HG03558 (cell line): Measurements from ENCODE around the gene ROBO1.
"Not testable (repeated sequence)": the region's sequence is repeated elsewhere in the genome, so short reads cannot be mapped to it uniquely, and the experiment has no call there.

Experiments
- ATAC-seq: cut with Tn5 transposase; IDR thresholded peaks from one replicate; pipeline ENCODE4 v1.9.1; 2021; ENCODE audit warnings: moderate number of reproducible peaks; ENCODE audit not compliant: unreplicated experiment; ENCODE audit errors: extremely low read depth

ROBO1 gene

GRCh38 chr3:79560698-79561097 is 207.1 kb downstream of the ROBO1 start:
- ATAC-seq: no peak

GRCh38 chr3:79558943-79559342 is 208.9 kb downstream of the ROBO1 start:
- ATAC-seq: no peak

- no peak for ATAC-seq
These were observed 212.1 kb downstream of the ROBO1 start for GRCh38 chr3:79555655-79556054.

- ATAC-seq: no peak
These were observed 215.8 kb downstream of the ROBO1 start for GRCh38 chr3:79551997-79552396.

DNA sequence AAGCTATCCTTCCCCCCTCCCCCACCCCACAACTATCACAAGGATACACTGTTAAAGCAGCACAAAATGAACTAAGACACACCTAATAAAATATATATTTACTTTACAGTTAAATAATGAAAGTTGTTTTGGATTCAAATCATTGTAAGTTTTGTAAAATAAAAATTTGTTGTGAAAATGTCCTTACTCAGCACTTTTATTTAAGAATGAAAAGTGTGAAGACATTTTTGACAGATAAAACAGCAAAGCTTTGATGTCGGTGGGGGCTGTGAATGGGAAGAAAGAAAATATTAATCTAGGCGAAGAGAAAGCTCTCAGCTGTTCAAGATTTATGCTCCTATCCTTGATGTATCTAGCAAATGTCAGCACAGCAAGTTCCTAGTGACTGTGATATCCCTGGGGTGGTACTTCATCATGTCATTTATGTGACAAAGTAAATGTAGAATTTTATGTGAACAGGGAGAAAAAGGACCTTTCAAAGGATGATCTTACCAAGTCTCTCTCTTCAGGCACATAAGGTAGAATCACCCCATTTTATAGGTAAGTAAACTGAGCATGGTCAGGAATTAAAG is 216.4 kb downstream of the ROBO1 start:
- ATAC-seq: no peak

- ATAC-seq: no peak
These were observed 224.4 kb downstream of the ROBO1 start for GRCh38 chr3:79543218-79543982.

DNA sequence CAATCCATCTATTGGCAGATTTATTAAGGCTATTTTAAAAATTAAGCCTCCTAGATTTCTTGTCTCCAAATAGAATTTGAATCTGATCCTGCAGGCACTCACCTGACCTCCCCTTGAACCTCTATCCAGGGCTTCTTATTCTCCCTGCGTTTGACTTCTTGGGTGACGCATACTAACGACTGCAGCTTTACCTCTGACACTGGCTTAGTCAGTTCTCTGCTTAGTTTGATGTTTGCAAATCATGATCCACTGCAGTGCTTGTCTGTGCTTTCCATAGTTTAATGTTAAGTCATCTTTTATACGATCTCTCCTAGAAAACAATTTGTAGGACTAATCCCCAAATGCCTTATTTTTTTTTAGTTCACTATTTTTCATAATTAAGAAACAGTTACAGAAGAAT is 233.1 kb downstream of the ROBO1 start:
- ATAC-seq: no peak

DNA sequence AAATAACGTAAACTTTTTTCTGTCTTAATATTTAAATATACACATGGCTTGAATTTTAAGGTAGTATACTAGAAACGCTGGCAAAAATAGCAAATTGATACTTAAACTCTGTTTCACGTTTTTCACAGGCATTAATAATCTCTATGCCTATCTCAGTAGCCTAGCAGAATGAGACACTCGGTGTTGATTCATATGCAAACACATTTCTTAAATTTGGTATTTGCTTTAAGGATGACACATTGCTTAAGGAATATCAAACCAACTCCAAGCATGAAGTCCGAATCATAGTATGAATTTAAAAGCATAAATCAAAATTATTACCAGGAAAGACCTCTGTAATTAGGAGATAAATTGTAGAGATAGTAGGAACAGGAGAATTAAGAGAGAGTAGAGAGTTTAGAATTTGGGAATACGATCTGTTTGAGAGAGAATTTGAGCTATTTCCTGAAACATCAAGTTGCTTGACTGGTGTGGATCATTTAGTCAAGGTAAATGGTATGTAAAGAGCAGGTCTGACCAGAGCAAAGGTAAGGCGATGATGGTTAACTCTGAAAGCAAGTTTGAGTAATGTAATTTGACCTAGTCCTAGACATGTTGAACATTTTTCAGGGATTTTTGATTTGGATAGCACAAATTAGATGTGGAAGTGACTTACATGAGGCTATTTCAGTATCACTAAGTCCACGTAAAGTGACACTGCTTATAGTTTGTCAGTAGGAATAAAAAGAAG is 236.1 kb downstream of the ROBO1 start:
- ATAC-seq: no peak

DNA sequence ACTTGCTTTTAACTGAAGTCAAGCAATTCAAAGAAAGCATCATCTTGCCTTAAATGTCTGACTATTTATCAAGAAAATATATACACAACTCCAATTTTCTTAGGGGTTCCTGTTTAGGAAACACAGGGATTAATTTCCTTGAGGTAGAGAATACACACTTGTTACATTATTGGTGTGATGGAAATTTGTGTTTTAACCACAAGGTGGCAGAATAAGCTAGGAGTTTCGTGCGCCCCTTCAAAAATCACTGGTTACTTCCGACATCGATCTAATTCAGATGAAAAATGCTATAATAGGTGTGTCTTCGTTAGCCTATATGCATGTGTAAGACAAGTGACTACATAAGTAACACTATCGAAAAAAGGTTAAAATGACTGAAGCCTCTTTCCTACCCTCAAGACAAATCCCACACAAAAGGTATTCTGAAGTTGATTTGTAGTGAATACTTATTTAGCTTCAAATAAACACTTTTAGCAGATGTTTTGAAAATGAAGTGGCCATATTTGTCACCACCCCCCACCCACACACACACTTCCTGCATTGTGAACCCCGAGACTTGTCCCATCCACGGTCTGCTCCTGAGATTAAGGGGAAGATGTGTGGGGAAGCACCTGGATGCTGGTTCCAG is 246.5 kb downstream of the ROBO1 start:
- ATAC-seq: no peak

DNA sequence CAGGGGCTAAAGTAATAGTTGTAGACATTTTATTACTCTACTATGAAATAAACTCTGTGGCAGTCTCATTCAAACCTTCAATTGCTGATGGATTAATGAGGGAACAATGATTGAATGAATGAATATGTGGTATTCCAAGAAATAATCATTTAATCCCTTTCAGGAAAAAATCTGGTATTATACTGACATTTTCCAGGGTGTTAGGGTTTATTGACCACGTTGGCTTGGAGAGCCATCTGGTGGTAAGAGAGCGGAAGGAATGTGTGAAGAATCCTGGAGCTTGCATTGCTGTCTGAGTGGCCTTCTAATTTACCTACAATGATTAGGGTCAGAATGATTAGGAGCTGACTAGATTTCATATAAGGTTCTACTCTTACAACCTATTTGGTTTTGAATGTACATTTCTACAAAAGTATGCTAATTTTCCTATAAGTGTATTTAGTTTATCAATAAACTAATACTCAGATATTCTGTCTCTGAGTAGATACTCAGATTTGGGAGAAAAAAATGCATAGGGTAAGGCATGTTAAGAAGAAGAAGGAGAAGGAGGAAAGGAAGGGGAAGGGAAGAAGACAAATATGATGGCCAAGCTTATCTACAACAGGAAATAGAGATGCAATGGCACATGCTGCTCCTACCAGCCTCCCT is 249.9 kb downstream of the ROBO1 start:
- ATAC-seq: no peak

GRCh38 chr3:79516795-79517194 is 251.0 kb downstream of the ROBO1 start:
- no peak for ATAC-seq

DNA sequence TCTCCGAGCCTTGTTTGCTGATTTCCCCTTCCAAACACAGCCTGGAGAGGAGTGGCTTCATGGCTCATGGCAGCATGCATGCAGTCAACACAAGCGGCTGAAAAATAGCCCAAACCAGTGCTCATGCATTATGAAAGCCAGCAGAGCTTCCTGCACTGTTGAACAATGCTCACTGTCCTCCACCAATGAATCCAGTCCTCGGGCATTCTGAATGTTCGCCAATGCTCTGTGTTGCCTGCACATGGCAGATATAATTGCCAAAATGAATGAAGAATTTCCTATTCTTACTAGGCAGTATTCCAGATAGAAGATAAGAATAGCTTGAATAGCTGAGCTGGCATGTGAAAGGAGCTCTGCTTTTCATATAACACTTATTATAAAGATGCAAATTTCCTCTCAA is 252.7 kb downstream of the ROBO1 start:
- ATAC-seq: no peak

DNA sequence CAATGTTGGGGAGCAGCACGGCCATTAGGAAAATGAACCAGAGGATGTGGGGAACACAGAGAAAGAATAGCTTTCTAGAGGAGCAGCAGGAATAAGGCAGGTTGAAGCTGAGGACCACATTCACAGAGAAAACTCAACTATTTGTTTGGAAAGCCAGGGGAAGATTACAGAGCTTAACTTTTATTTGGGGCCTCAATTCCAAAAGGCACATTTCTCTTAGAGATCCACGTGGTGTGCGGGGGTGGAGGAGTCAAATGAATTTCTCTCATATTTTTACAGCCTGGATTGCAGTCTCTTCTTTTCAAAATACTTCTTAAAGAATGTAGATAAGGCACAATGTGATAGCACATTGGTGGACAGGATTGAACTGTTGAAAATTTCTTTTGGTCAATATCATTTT is 253.7 kb downstream of the ROBO1 start:
- no peak for ATAC-seq

GRCh38 chr3:79506751-79507150 is 261.0 kb downstream of the ROBO1 start:
- ATAC-seq: no peak

DNA sequence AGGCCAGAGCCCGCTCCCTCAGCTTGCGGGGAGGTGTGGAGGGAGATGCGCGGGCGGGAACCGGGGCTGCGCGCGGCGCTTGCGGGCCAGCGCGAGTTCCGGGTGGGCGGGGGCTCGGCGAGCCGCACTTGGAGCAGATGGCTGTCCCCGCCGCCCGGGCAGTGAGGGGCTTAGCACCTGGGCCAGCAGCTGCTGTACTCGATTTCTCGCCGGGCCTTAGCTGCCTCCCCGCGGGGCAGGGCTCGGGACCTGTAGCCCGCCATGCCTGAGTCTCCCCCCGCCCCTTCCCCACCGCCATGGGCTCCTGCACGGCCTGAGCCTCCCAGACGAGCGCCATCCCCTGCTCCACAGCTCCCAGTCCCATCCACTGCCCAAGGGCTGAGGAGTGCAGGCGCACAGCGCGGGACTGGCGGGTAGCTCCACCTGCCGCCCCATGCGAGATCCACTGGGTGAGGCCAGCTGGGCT is 265.5 kb downstream of the ROBO1 start:
- not testable (repeated sequence) for ATAC-seq

GRCh38 chr3:79497447-79498111 is 270.2 kb downstream of the ROBO1 start:
- no peak for ATAC-seq

DNA sequence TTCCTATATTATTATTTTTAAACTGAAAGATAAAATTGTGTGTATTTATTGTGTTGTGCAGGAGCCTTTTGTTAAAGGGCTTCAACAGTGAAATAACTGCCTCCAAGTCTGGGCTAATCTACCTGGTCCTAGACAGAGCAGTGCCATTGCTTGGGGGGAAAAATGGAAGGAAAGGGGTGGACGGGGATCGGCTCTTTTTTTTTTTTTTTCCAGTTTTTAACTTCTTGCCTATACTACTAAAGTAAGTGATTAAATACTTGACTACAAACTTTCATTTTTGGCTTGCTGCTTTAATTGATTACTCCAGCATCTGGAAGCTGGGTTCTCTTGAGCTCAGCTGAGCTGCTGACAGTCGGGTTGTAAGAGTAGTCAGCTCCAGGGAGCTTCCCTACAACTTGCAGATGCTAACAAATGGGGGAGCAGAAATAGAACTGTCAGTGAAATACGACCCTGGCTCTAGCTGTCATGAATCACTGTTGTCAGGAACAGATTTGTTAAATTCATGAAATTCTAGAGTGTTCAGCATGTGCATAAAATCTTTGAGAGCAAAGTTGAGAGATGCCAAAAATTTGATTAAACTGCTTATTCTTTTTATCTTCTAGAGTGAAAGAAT is 276.7 kb downstream of the ROBO1 start:
- ATAC-seq: no peak

DNA sequence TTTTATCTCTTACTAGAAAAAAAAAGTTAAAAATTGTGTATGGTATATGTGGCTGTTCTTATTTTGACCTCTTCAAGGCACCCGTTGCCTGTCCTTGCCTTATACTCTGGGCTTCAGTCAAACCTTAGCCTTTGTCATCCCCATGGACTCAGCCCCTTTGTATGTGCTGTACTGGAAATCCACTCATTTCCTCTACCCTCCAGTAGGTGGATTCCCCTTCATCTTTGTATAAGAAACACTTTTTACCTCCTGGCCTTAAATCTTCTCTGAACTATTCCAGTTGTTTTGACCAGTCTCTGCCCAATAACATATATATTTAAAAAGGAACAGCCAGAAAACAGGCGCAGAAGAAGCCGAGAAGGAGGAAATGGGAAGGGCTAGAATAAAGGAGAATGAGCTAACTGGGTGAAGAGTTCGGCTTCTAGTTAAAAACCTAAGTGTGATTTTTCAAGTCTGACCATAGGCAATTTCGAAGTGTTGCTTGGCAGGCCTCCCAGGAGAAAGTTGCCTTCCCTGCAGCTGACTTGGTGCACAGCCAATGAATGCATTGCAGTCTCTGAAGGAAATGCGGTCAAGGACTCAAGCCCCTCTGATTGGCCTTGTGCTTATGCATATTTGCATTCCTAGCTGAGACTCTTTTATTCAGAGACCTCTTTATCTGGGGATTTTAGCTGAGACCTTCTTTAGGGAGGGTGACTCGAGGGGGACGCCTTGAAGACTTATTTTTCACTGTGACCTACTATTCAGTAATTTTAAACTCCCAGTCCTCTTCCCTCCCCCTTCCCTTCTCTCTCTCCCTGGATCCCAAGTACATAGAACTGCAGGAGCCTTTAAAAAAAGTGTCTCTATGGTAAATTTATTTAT is 277.4 kb downstream of the ROBO1 start:
- ATAC-seq: no peak

DNA sequence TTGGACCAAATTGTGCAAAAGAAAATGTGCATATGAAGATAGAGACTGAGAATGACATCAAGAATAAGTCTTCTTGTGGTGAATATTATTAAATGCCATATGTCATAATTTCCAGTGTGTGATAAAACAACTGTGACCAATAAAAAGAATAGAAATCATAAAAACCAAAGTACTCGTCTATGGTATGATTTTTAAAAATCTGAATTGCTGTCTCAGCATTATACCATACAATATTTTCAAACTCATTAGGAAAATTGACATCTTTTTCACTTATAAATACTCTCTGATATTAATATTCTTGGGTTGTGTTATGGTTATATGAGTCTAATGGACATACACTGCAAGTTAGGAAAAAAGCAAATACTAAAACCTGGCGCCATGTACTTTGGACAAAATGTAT is 279.4 kb downstream of the ROBO1 start:
- ATAC-seq: no peak
